IMR-90 (cell line): ENCODE results near the gene ZNF574. TPM values are rescaled to one million over a fixed set of nuclear protein-coding genes. Genes with fewer than 3 reads are reported as not detected.

Experiments
- ATAC-seq: fragments of 200-7000 bp; cut with Tn5 transposase; 2 replicates; pipeline ENCODE4 v1.9.1; 2020; ENCODE audit warnings: low read depth, mild to moderate bottlenecking, moderate library complexity
- BruUV-seq: library from RNA; stranded (reverse); fragments of 400-500 nt; replicated peaks from 2 replicates; lab custom pipeline; 2021; lab: Mats Ljungman, UMichigan
- CTCF ChIA-PET: fragments of 300-600 bp; formaldehyde crosslinking; extraction: SDS; loops from one replicate; lab custom pipeline; 2021; ENCODE audit warnings: antibody characterized with exemption; lab: Yijun Ruan, JAX
- POLR2A ChIA-PET: fragments of 300-600 bp; sonication (Branson Sonifier 250); formaldehyde crosslinking; loops from one replicate; lab custom pipeline; 2022; ENCODE audit warnings: antibody characterized with exemption; ENCODE audit not compliant: unreplicated experiment; lab: Charles Lee
- DNase-seq: peaks from one replicate; pipeline ENCODE4 v3.0.0; 2013
- H2AFZ ChIP-seq: replicated peaks from 2 replicates; pipeline ENCODE3; 2013; ENCODE audit warnings: low read length, mild to moderate bottlenecking; ENCODE audit not compliant: poor library complexity
- H2AK5ac ChIP-seq: 2 replicates; pipeline ENCODE4 v1.6.1; 2013; ENCODE audit warnings: low read depth, low read length, inconsistent platforms
- H2AK9ac ChIP-seq: replicated peaks from 2 replicates; pipeline ENCODE3; 2013; ENCODE audit warnings: mild to moderate bottlenecking, low read depth, low read length, moderate library complexity; ENCODE audit not compliant: poor library complexity
- H2BK120ac ChIP-seq: 2 replicates; pipeline ENCODE4 v1.6.1; 2013; ENCODE audit warnings: low read depth, low read length, inconsistent platforms
- H2BK15ac ChIP-seq: 3 replicates; pipeline ENCODE4 v1.6.1; 2013; ENCODE audit warnings: low read depth, low read length, inconsistent platforms
- H2BK20ac ChIP-seq: 2 replicates; pipeline ENCODE4 v1.6.1; 2013; ENCODE audit warnings: low read depth, mild to moderate bottlenecking, inconsistent platforms, low read length, moderate library complexity
- H2BK5ac ChIP-seq: 2 replicates; pipeline ENCODE4 v1.6.1; 2013; ENCODE audit warnings: mild to moderate bottlenecking, low read depth, low read length, inconsistent platforms; ENCODE audit not compliant: poor library complexity, severe bottlenecking
- H3K14ac ChIP-seq: replicated peaks from 2 replicates; pipeline ENCODE4 v1.6.1; 2013; ENCODE audit warnings: low read depth, low read length, inconsistent platforms
- H3K18ac ChIP-seq: 2 replicates; pipeline ENCODE4 v1.6.1; 2013; ENCODE audit warnings: low read depth, low read length, control low read depth
- H3K23ac ChIP-seq: 2 replicates; pipeline ENCODE4 v1.6.1; 2013; ENCODE audit warnings: low read depth, low read length, inconsistent platforms
- H3K27ac ChIP-seq: 2 replicates; pipeline ENCODE4 v1.5.1; 2013; ENCODE audit warnings: mild to moderate bottlenecking, control low read depth, low read length; ENCODE audit not compliant: insufficient read depth
- H3K27me3 ChIP-seq: 2 replicates; pipeline ENCODE4 v1.6.1; 2013; ENCODE audit warnings: low read length; ENCODE audit not compliant: control insufficient read depth, insufficient read depth
- H3K36me3 ChIP-seq: 2 replicates; pipeline ENCODE4 v1.6.1; 2013; ENCODE audit warnings: low read length, mixed read lengths; ENCODE audit not compliant: control insufficient read depth, insufficient read depth
- H3K4ac ChIP-seq: 2 replicates; pipeline ENCODE4 v1.6.1; 2013; ENCODE audit warnings: low read depth, low read length, inconsistent platforms
- H3K4me1 ChIP-seq: 2 replicates; pipeline ENCODE4 v1.6.1; 2013; ENCODE audit warnings: low read length, mixed read lengths; ENCODE audit not compliant: control insufficient read depth, insufficient read depth
- H3K4me2 ChIP-seq: 2 replicates; pipeline ENCODE4 v1.6.1; 2013; ENCODE audit warnings: low read depth, mild to moderate bottlenecking, control low read depth, low read length, moderate library complexity
- H3K4me3 ChIP-seq: 2 replicates; pipeline ENCODE4 v1.5.1; 2013; ENCODE audit warnings: low read depth, mild to moderate bottlenecking, control low read depth, low read length, moderate library complexity; ENCODE audit not compliant: insufficient read depth
- H3K56ac ChIP-seq: 2 replicates; pipeline ENCODE4 v1.6.1; 2013; ENCODE audit warnings: low read length, inconsistent platforms; ENCODE audit not compliant: insufficient read depth; ENCODE audit errors: extremely low read depth
- H3K79me1 ChIP-seq, 2 experiments: 2 replicates each; pipeline ENCODE4 v1.6.1; 2013; ENCODE audit warnings: low read length in 2 of 2, inconsistent platforms in 1 of 2, low read depth in 1 of 2
- H3K9ac ChIP-seq: 2 replicates; pipeline ENCODE4 v1.6.1; 2013; ENCODE audit warnings: low read depth, low read length, control low read depth
- H3K9me1 ChIP-seq: 2 replicates; pipeline ENCODE4 v1.6.1; 2013; ENCODE audit warnings: low read length, inconsistent platforms; ENCODE audit not compliant: insufficient read depth
- H3K9me3 ChIP-seq: 2 replicates; pipeline ENCODE4 v1.6.1; 2013; ENCODE audit warnings: low read length; ENCODE audit not compliant: control insufficient read depth, insufficient read depth
- H4K20me1 ChIP-seq: 2 replicates; pipeline ENCODE4 v1.6.1; 2013; ENCODE audit warnings: low read length, inconsistent platforms; ENCODE audit not compliant: insufficient read depth
- H4K5ac ChIP-seq: 2 replicates; pipeline ENCODE4 v1.6.1; 2013; ENCODE audit warnings: mild to moderate bottlenecking, low read depth, low read length, control low read depth
- H4K8ac ChIP-seq, 2 experiments: 2 replicates each; pipeline ENCODE4 v1.6.1; 2013; ENCODE audit warnings: low read depth in 2 of 2, low read length in 2 of 2, control low read depth in 1 of 2, inconsistent platforms in 1 of 2
- H4K91ac ChIP-seq: 2 replicates; pipeline ENCODE4 v1.6.1; 2013; ENCODE audit warnings: low read depth, low read length, inconsistent platforms; ENCODE audit not compliant: insufficient read depth
- BHLHE40 ChIP-seq: fragments of 150-350 bp; IDR thresholded peaks from 2 replicates; pipeline ENCODE4 v1.6.1; 2016; ENCODE audit warnings: mild to moderate bottlenecking, low read depth, low read length
- CHD1 ChIP-seq: IDR thresholded peaks from 2 replicates; pipeline ENCODE4 v1.6.1; 2012; ENCODE audit warnings: low read depth, low read length, improper control_type of control experiment
- FOS ChIP-seq: fragments of 150-350 bp; IDR thresholded peaks from 2 replicates; pipeline ENCODE4 v1.6.1; 2016; ENCODE audit warnings: low read depth, low read length
- MAFK ChIP-seq: IDR thresholded peaks from 2 replicates; pipeline ENCODE4 v1.6.1; 2012; ENCODE audit warnings: low read depth, low read length, improper control_type of control experiment
- MAZ ChIP-seq: IDR thresholded peaks from 2 replicates; pipeline ENCODE4 v1.6.1; 2012; ENCODE audit warnings: low read depth, mild to moderate bottlenecking, low read length, improper control_type of control experiment, moderate library complexity, borderline replicate concordance
- MXI1 ChIP-seq: IDR thresholded peaks from 2 replicates; pipeline ENCODE4 v1.6.1; 2012; ENCODE audit warnings: low read depth, mild to moderate bottlenecking, low read length, moderate library complexity, borderline replicate concordance
- NFE2L2 ChIP-seq: fragments of 150-350 bp; IDR thresholded peaks from 2 replicates; pipeline ENCODE4 v1.6.1; 2016; ENCODE audit warnings: low read depth, mild to moderate bottlenecking, low read length
- POLR2A ChIP-seq: IDR thresholded peaks from 2 replicates; pipeline ENCODE4 v1.6.1; 2012; ENCODE audit warnings: mild to moderate bottlenecking, low read depth, low read length
- RCOR1 ChIP-seq: IDR thresholded peaks from 2 replicates; pipeline ENCODE4 v1.6.1; 2012; ENCODE audit warnings: mild to moderate bottlenecking, low read length, improper control_type of control experiment; ENCODE audit not compliant: insufficient replicate concordance
- RFX5 ChIP-seq: IDR thresholded peaks from 2 replicates; pipeline ENCODE4 v1.8.0; 2012; ENCODE audit warnings: low read depth, mild to moderate bottlenecking, low read length, moderate library complexity
- SMC3 ChIP-seq: fragments of 150-350 bp; IDR thresholded peaks from 2 replicates; pipeline ENCODE4 v1.6.1; 2016; ENCODE audit warnings: low read depth, mild to moderate bottlenecking, antibody characterized with exemption, low read length, moderate library complexity
- WGBS, 2 experiments: methylation state at CpG; one replicate each; pipeline versions ENCODE4 v1.1.5 to v1.1.7; 2013; ENCODE audit warnings: missing lambda C conversion rate in 2 of 2; ENCODE audit not compliant: insufficient read length in 1 of 2; ENCODE audit errors: extremely low coverage in 2 of 2; 5-methylcytosine and 5-hydroxymethylcytosine counted together
- dilution Hi-C: fragments of 300-500 bp; cut with HindIII; formaldehyde crosslinking; loops from one replicate; pipeline ENCODE4 v1.14.3; 2018; ENCODE audit warnings: low sequenced_read_pairs; ENCODE audit not compliant: unreplicated experiment
- in situ Hi-C: fragments of 300-500 bp; cut with MboI; formaldehyde crosslinking; loops from 3 replicates; pipeline ENCODE4 v1.14.3; 2019; ENCODE audit warnings: low sequenced_read_pairs, inconsistent platforms, mixed read lengths
- intact Hi-C: fragments of 100-400 bp; cut with micrococcal nuclease; formaldehyde crosslinking; loops from 2 replicates; pipeline ENCODE4 v1.10.0; 2022
- polyA plus RNA-seq, 3 experiments: library from polyadenylated mRNA; depleted of rRNA; stranded (reverse); fragments of >200 nt; gene quantifications; 2 replicates each; pipeline ENCODE4 v1.2.3, GENCODE V29; 2012; ENCODE audit warnings: low replicate concordance in 1 of 3
- total RNA-seq: library from RNA; depleted of rRNA; stranded (reverse); fragments of >200 nt; gene quantifications from 2 replicates; pipeline ENCODE4 v1.2.3, GENCODE V29; 2012
- TF ChIP-seq, protein P1 (sequence below): fragments of 150-350 bp; IDR thresholded peaks from 2 replicates; pipeline ENCODE4 v1.6.1; 2017; ENCODE audit warnings: mild to moderate bottlenecking, antibody characterized with exemption, low read length, low read depth
- TF ChIP-seq, protein P2 (sequence below): conservative IDR thresholded peaks from 2 replicates; pipeline ENCODE4 v1.5.1; 2012; ENCODE audit warnings: mild to moderate bottlenecking, low read depth, low read length, improper control_type of control experiment
- TF ChIP-seq, protein P3 (sequence below): fragments of 150-350 bp; IDR thresholded peaks from 2 replicates; pipeline ENCODE4 v1.6.1; 2016; ENCODE audit warnings: low read depth, mild to moderate bottlenecking, low read length, moderate library complexity, borderline replicate concordance

Gene ZNF574
- total and polyA plus RNA-seq, 2 of the 4 experiments (the other 2 are of a cell fraction), result 8.1 to 14.1 TPM

DNA sequence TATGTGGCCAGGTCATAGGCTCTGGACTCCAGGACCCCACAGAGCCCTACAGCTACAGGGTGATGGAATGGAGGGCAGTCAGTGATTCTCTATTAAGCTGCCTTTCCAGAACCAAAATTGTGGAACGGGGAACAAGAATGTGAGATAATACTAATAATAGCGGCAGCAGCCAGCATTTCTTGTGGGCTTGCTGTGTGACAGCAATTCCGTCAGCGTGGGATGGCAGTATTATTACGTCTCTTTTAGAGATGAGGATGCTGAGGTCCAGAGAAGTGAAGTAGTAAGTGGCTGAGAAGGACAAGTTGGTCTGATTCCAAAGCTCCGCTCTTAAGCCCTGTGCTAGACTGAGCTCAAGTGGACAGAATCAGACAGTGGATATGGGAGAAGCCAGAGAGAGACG is 30.4 kb upstream of the ZNF574 start:
- WGBS, 2 experiments, result 77% methylated on average over 4 of the region's 7 CpGs; no CpG with 5 or more reads in 1 of the 2 experiments
- no peak overlapping the region for H2BK5ac ChIP-seq
- H4K20me1 ChIP-seq, result no peaks in the 10 kb centered on the region
- H2AFZ ChIP-seq, result no peak overlapping the region
- no peak overlapping the region for H2AK5ac ChIP-seq
- H3K4me1 ChIP-seq, result no peaks in the 10 kb centered on the region
- no peak overlapping the region for H3K4me3 ChIP-seq
- H3K36me3 ChIP-seq, result no peaks in the 10 kb centered on the region
- no peak overlapping the region for H3K56ac ChIP-seq
- H3K18ac ChIP-seq, result no peak overlapping the region
- no peak overlapping the region for H2AK9ac ChIP-seq
- intact Hi-C loops, result no loop called here
- no peaks in the 10 kb centered on the region for H3K9me3 ChIP-seq
- POLR2A ChIA-PET, result no interaction called here
- no peaks in the 10 kb centered on the region for H3K79me1 ChIP-seq
- no peak overlapping the region for H3K14ac ChIP-seq
- DNase-seq (no peak), ATAC-seq (no peak)
- no peak overlapping the region for H4K8ac ChIP-seq
- H2BK120ac ChIP-seq, result no peak overlapping the region
- no TSS peak for BruUV-seq
- no peak overlapping the region for H3K4ac ChIP-seq
- no peak overlapping the region for H2BK15ac ChIP-seq
- H3K9me1 ChIP-seq, result no peaks in the 10 kb centered on the region
- no peak overlapping the region for H3K9ac ChIP-seq
- CTCF ChIA-PET, result interaction anchor here (1.6 kb wide), 1 partner anchor 11 kb away, joined by 7 read pairs; no protein-coding TSS in a partner anchor
- no peak overlapping the region for H3K27ac ChIP-seq
- no peak overlapping the region for H3K4me2 ChIP-seq
- dilution Hi-C loops, result no loop called here
- no peak overlapping the region for H4K91ac ChIP-seq
- H3K27me3 ChIP-seq, result peaks cover 31% of the 10 kb centered on the region
- H4K5ac ChIP-seq, result no peak overlapping the region
- in situ Hi-C loops, result no loop called here
- no peak overlapping the region for H2BK20ac ChIP-seq
- TF ChIP-seq, protein P1, sequence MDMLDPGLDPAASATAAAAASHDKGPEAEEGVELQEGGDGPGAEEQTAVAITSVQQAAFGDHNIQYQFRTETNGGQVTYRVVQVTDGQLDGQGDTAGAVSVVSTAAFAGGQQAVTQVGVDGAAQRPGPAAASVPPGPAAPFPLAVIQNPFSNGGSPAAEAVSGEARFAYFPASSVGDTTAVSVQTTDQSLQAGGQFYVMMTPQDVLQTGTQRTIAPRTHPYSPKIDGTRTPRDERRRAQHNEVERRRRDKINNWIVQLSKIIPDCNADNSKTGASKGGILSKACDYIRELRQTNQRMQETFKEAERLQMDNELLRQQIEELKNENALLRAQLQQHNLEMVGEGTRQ, result no peak
- TF ChIP-seq POLR2A, result no peak
- no peak for TF ChIP-seq CHD1
- TF ChIP-seq FOS, result no peak
- TF ChIP-seq BHLHE40, result no peak
- no peak for TF ChIP-seq MAFK
- no peak for TF ChIP-seq SMC3
- TF ChIP-seq NFE2L2, result no peak
- TF ChIP-seq RCOR1, result no peak
- TF ChIP-seq, protein P2, sequence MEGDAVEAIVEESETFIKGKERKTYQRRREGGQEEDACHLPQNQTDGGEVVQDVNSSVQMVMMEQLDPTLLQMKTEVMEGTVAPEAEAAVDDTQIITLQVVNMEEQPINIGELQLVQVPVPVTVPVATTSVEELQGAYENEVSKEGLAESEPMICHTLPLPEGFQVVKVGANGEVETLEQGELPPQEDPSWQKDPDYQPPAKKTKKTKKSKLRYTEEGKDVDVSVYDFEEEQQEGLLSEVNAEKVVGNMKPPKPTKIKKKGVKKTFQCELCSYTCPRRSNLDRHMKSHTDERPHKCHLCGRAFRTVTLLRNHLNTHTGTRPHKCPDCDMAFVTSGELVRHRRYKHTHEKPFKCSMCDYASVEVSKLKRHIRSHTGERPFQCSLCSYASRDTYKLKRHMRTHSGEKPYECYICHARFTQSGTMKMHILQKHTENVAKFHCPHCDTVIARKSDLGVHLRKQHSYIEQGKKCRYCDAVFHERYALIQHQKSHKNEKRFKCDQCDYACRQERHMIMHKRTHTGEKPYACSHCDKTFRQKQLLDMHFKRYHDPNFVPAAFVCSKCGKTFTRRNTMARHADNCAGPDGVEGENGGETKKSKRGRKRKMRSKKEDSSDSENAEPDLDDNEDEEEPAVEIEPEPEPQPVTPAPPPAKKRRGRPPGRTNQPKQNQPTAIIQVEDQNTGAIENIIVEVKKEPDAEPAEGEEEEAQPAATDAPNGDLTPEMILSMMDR, result no peak
- TF ChIP-seq RFX5, result no peak
- TF ChIP-seq, protein P3, sequence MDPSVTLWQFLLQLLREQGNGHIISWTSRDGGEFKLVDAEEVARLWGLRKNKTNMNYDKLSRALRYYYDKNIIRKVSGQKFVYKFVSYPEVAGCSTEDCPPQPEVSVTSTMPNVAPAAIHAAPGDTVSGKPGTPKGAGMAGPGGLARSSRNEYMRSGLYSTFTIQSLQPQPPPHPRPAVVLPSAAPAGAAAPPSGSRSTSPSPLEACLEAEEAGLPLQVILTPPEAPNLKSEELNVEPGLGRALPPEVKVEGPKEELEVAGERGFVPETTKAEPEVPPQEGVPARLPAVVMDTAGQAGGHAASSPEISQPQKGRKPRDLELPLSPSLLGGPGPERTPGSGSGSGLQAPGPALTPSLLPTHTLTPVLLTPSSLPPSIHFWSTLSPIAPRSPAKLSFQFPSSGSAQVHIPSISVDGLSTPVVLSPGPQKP, result no peak
- no peak for TF ChIP-seq MXI1
- no peak for TF ChIP-seq MAZ
- H3K23ac ChIP-seq, result no peak overlapping the region
